ENCODE measurements around the gene XPO5. TPM values are rescaled to one million over a fixed set of nuclear protein-coding genes. Genes with fewer than 3 reads are reported as not detected.

The XPO5 gene
- total RNA-seq, 1 experiment from 2014 or later, result 77.4 TPM

DNA sequence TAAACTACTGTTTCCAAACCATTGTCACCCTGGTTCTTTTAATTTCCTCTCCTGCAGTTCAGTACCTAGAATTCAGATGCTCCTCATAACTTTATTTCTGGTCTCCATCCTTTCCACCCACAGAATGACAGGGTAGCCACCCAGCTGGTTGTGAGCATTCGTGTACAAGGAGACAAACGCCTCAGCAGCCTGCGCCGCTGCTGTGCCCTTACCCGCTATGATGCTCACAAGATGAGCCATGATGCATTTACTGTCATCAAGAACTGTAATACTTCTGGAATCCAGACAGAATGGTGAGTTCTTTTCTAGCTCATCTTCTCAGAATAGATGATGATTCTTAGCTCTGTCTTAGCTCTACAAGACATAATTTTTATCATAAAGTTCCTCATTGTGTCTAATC, 34.6 kb upstream of the XPO5 start:
- Histone ChIP-seq H3K9ac (ENCODE audit: low read length) (no peak overlapping the region), H2AFZ (ENCODE audit: low read depth, low read length, poor library complexity, severe bottlenecking) (no peak overlapping the region), H3K27me3 (ENCODE audit: insufficient read depth, low read length) (no peaks in the 10 kb centered on the region), H3K79me2 (ENCODE audit: insufficient read depth, low read length) (no peaks in the 10 kb centered on the region), H3K4me3 (replicated peaks in 1 of 2; ENCODE audit: low read depth in 1 of 2, low read length in 2 of 2) (no peak overlapping the region), H4K20me1 (ENCODE audit: insufficient read depth) (no peaks in the 10 kb centered on the region), H3K4me2 (ENCODE audit: low read length) (no peak overlapping the region), H3K4me1 (ENCODE audit: control insufficient read depth in 1 of 2, insufficient read depth in 2 of 2, low read length in 2 of 2) (peaks cover 0 to 5% of the 10 kb centered on the region in 2 experiments; a peak in 1 of 4 replicates), H3K9me3 (ENCODE audit: control insufficient read depth in 1 of 2, insufficient read depth in 1 of 2, low read depth in 1 of 2, low read length in 2 of 2) (no peaks in the 10 kb centered on the region), H3K9me2 (ENCODE audit: insufficient read depth) (no peaks in the 10 kb centered on the region), H3K27ac (ENCODE audit: low read depth, low read length) (no peak overlapping the region), H3K36me3 (ENCODE audit: control insufficient read depth in 1 of 2, insufficient read depth in 2 of 2, low read length in 2 of 2) (peaks cover 15 to 25% of the 10 kb centered on the region in 2 experiments; a peak in 3 of 4 replicates)
- DNase-seq (ENCODE audit: low read depth, low spot score), result no peak
- intact Hi-C loops (cut with micrococcal nuclease), result no loop called here
- ChIA-PET POLR2A (interaction anchor here (1.0 kb wide), 1 partner anchor 19 kb away, joined by 3 read pairs; no protein-coding TSS in a partner anchor), RAD21 (ENCODE audit: low non-redundant PET in 1 of 2, low total read pairs in 2 of 2, uncharacterized antibody in 2 of 2, unreplicated experiment in 2 of 2) (interaction anchor here in 1 of 2 experiments (0.7 kb wide), 1 partner anchor 103 kb away, joined by 5 read pairs; no protein-coding TSS in a partner anchor), CTCF (no interaction called here)
- ATAC-seq, result no peak
- no TSS peak for BruUV-seq (replicated peaks)
- TF ChIP-seq EZH2phosphoT487 (IDR thresholded peaks at IDR 0.05; ENCODE audit: borderline replicate concordance) (no peak), FOSL1 (IDR thresholded peaks at IDR 0.05; ENCODE audit: low read depth) (no peak), ZFX (IDR thresholded peaks at IDR 0.05) (no peak), YY1 (IDR thresholded peaks at IDR 0.05; ENCODE audit: extremely low read depth, insufficient replicate concordance, low read depth, low read length) (no peak)
- TF ChIP-seq, protein P1, sequence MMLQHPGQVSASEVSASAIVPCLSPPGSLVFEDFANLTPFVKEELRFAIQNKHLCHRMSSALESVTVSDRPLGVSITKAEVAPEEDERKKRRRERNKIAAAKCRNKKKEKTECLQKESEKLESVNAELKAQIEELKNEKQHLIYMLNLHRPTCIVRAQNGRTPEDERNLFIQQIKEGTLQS (IDR thresholded peaks at IDR 0.05), result no peak
- TF ChIP-seq, protein P2, sequence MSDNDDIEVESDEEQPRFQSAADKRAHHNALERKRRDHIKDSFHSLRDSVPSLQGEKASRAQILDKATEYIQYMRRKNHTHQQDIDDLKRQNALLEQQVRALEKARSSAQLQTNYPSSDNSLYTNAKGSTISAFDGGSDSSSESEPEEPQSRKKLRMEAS (IDR thresholded peaks at IDR 0.05), result no peak

DNA sequence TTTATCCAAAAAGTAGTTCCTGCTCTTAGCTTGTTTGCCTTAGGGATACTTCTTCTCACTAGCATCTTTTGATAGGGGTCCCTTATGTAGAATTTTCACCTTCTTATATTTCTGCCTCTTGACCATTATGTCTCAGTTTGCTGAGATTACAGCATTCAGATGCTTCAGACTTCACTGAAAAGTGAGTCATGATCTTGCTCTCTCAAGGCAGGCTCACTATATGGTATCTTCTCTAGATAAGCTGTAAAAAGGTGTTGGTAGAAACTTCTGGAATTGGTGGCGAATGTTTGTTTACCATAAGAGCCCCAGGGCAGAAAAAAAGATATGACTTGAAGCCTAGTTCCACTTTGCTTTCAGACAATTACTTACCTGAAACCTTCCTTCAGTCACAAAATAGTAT, 33.6 kb upstream of the XPO5 start:
- ATAC-seq, result no peak
- Histone ChIP-seq H3K4me2 (ENCODE audit: low read length) (no peak overlapping the region), H3K9me2 (ENCODE audit: insufficient read depth) (no peaks in the 10 kb centered on the region), H3K36me3 (ENCODE audit: control insufficient read depth in 1 of 2, insufficient read depth in 2 of 2, low read length in 2 of 2) (peaks cover 19 to 21% of the 10 kb centered on the region in 2 experiments; a peak in 3 of 4 replicates), H3K4me1 (ENCODE audit: control insufficient read depth in 1 of 2, insufficient read depth in 2 of 2, low read length in 2 of 2) (peaks cover 0 to 5% of the 10 kb centered on the region in 2 experiments; a peak in 1 of 4 replicates), H3K27ac (ENCODE audit: low read depth, low read length) (no peak overlapping the region), H3K27me3 (ENCODE audit: insufficient read depth, low read length) (no peaks in the 10 kb centered on the region), H3K9me3 (ENCODE audit: control insufficient read depth in 1 of 2, insufficient read depth in 1 of 2, low read depth in 1 of 2, low read length in 2 of 2) (no peaks in the 10 kb centered on the region), H3K9ac (ENCODE audit: low read length) (no peak overlapping the region), H3K4me3 (replicated peaks in 1 of 2; ENCODE audit: low read depth in 1 of 2, low read length in 2 of 2) (no peak overlapping the region), H2AFZ (ENCODE audit: low read depth, low read length, poor library complexity, severe bottlenecking) (no peak overlapping the region), H3K79me2 (ENCODE audit: insufficient read depth, low read length) (no peaks in the 10 kb centered on the region), H4K20me1 (ENCODE audit: insufficient read depth) (no peaks in the 10 kb centered on the region)
- intact Hi-C loops (cut with micrococcal nuclease), result no loop called here
- CTCF ChIA-PET, result no interaction called here
- RAD21 ChIA-PET (ENCODE audit: low non-redundant PET in 1 of 2, low total read pairs in 2 of 2, uncharacterized antibody in 2 of 2, unreplicated experiment in 2 of 2), result no interaction called here
- TF ChIP-seq ELF1 (IDR thresholded peaks at IDR 0.05; ENCODE audit: borderline replicate concordance, low read depth) (no peak), EGR1 (IDR thresholded peaks at IDR 0.05; ENCODE audit: low read depth) (no peak), SIN3A (IDR thresholded peaks at IDR 0.05; ENCODE audit: low read depth) (no peak), ZFX (IDR thresholded peaks at IDR 0.05) (no peak), JUND (IDR thresholded peaks at IDR 0.05) (no peak), POLR2A (IDR thresholded peaks at IDR 0.05; ENCODE audit: borderline replicate concordance, extremely low read depth, insufficient read depth, insufficient read length) (no peak), CEBPB (IDR thresholded peaks at IDR 0.05; ENCODE audit: low read depth) (no peak), CBX3 (IDR thresholded peaks at IDR 0.05; ENCODE audit: low read depth) (no peak), FOSL1 (IDR thresholded peaks at IDR 0.05; ENCODE audit: low read depth) (no peak), SRF (IDR thresholded peaks at IDR 0.05; ENCODE audit: low read depth) (no peak), EZH2 (IDR thresholded peaks at IDR 0.05) (no peak)
- TF ChIP-seq, protein P3, sequence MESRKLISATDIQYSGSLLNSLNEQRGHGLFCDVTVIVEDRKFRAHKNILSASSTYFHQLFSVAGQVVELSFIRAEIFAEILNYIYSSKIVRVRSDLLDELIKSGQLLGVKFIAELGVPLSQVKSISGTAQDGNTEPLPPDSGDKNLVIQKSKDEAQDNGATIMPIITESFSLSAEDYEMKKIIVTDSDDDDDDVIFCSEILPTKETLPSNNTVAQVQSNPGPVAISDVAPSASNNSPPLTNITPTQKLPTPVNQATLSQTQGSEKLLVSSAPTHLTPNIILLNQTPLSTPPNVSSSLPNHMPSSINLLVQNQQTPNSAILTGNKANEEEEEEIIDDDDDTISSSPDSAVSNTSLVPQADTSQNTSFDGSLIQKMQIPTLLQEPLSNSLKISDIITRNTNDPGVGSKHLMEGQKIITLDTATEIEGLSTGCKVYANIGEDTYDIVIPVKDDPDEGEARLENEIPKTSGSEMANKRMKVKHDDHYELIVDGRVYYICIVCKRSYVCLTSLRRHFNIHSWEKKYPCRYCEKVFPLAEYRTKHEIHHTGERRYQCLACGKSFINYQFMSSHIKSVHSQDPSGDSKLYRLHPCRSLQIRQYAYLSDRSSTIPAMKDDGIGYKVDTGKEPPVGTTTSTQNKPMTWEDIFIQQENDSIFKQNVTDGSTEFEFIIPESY (IDR thresholded peaks at IDR 0.05; ENCODE audit: extremely low read depth, insufficient replicate concordance, low read length), result no peak
- TF ChIP-seq, protein P4, sequence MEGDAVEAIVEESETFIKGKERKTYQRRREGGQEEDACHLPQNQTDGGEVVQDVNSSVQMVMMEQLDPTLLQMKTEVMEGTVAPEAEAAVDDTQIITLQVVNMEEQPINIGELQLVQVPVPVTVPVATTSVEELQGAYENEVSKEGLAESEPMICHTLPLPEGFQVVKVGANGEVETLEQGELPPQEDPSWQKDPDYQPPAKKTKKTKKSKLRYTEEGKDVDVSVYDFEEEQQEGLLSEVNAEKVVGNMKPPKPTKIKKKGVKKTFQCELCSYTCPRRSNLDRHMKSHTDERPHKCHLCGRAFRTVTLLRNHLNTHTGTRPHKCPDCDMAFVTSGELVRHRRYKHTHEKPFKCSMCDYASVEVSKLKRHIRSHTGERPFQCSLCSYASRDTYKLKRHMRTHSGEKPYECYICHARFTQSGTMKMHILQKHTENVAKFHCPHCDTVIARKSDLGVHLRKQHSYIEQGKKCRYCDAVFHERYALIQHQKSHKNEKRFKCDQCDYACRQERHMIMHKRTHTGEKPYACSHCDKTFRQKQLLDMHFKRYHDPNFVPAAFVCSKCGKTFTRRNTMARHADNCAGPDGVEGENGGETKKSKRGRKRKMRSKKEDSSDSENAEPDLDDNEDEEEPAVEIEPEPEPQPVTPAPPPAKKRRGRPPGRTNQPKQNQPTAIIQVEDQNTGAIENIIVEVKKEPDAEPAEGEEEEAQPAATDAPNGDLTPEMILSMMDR (IDR thresholded peaks at IDR 0.05 in 2 of 3, conservative IDR thresholded peaks at IDR 0.05 in 1 of 3; ENCODE audit: borderline replicate concordance in 1 of 3, insufficient read depth in 1 of 3, low read depth in 2 of 3, low read length in 2 of 3), result no peak
- TF ChIP-seq, protein P2 (IDR thresholded peaks at IDR 0.05), result no peak
- DNase-seq (ENCODE audit: low read depth, low spot score), result no peak
- BruUV-seq (replicated peaks), result no TSS peak
- POLR2A ChIA-PET, result no interaction called here

Measured in HCT116 (cell line).